Chondrocyte (in vitro differentiated cells): ENCODE data around the gene TMEM250. TPM values are rescaled to one million over a fixed set of nuclear protein-coding genes. Genes with fewer than 3 reads are reported as not detected.

Experiments
- DNase-seq: peaks from one replicate; pipeline ENCODE4 v3.0.0; 2021; ENCODE audit warnings: mixed read lengths, low spot score
- H3K27ac Mint-ChIP-seq: one replicate; pipeline ENCODE4 v1.8.0; 2021; ENCODE audit warnings: mild to moderate bottlenecking, moderate library complexity, mixed read lengths; ENCODE audit not compliant: unreplicated experiment
- H3K27me3 Mint-ChIP-seq: 2 replicates; pipeline ENCODE4 v1.8.0; 2021; ENCODE audit warnings: low read depth, mixed read lengths
- H3K36me3 Mint-ChIP-seq: 2 replicates; pipeline ENCODE4 v1.8.0; 2021; ENCODE audit warnings: low read depth, mixed read lengths
- H3K4me1 Mint-ChIP-seq: 2 replicates; pipeline ENCODE4 v1.8.0; 2021; ENCODE audit warnings: low read depth, mild to moderate bottlenecking, mixed read lengths
- H3K4me3 Mint-ChIP-seq: one replicate; pipeline ENCODE4 v1.8.0; 2021; ENCODE audit warnings: mild to moderate bottlenecking, moderate library complexity, mixed read lengths; ENCODE audit not compliant: unreplicated experiment
- H3K9me3 Mint-ChIP-seq: 2 replicates; pipeline ENCODE4 v1.8.0; 2021; ENCODE audit warnings: low read depth, mixed read lengths
- CTCF ChIP-seq: fragments of 200-600 bp; sonication (generic); IDR thresholded peaks from 2 replicates; pipeline ENCODE4 v1.5.0; 2021; ENCODE audit warnings: antibody characterized with exemption, mild to moderate bottlenecking, moderate library complexity
- total RNA-seq: library from RNA; stranded (reverse); gene quantifications from 3 replicates; pipeline ENCODE4 v1.2.1, GENCODE V29; 2021

TMEM250 gene
- total RNA-seq, 1 donor from 2014 or later = 37.3 TPM

GRCh38 chr9:136133191-136133958 lies 14.7 kb upstream of the TMEM250 start:
- DNase-seq = no peak
- peaks cover 48% of the 10 kb centered on the region for H3K27me3 Mint-ChIP-seq
- H3K4me1 Mint-ChIP-seq = peaks cover 6% of the 10 kb centered on the region
- H3K4me3 Mint-ChIP-seq = peak overlapping the region; percentile 64
- H3K36me3 Mint-ChIP-seq = no peaks in the 10 kb centered on the region
- H3K9me3 Mint-ChIP-seq = no peaks in the 10 kb centered on the region
- TF ChIP-seq CTCF = peak; percentile 82
- no peak overlapping the region for H3K27ac Mint-ChIP-seq

- no peak overlapping the region for H3K4me3 Mint-ChIP-seq
- H3K4me1 Mint-ChIP-seq = peaks cover 6% of the 10 kb centered on the region
- peaks cover 49% of the 10 kb centered on the region for H3K27me3 Mint-ChIP-seq
- H3K9me3 Mint-ChIP-seq = no peaks in the 10 kb centered on the region
- no peak for TF ChIP-seq CTCF
- no peaks in the 10 kb centered on the region for H3K36me3 Mint-ChIP-seq
- no peak for DNase-seq
- no peak overlapping the region for H3K27ac Mint-ChIP-seq
Observed at GRCh38 chr9:136132512-136133050, 13.9 kb upstream of the TMEM250 start.

- Mint-ChIP-seq H3K9me3 (no peaks in the 10 kb centered on the region), H3K4me1 (peaks cover 6% of the 10 kb centered on the region), H3K27ac (no peak overlapping the region), H3K36me3 (no peaks in the 10 kb centered on the region), H3K27me3 (peaks cover 45% of the 10 kb centered on the region), H3K4me3 (no peak overlapping the region)
- DNase-seq = no peak
- TF ChIP-seq CTCF = no peak
Observed at GRCh38 chr9:136131629-136132511, 13.2 kb upstream of the TMEM250 start.

GRCh38 chr9:136129176-136129575 lies 10.5 kb upstream of the TMEM250 start:
- no peak for DNase-seq
- no peak overlapping the region for H3K27ac Mint-ChIP-seq
- H3K4me3 Mint-ChIP-seq = no peak overlapping the region
- no peak for TF ChIP-seq CTCF
- peaks cover 6% of the 10 kb centered on the region for H3K4me1 Mint-ChIP-seq
- no peaks in the 10 kb centered on the region for H3K9me3 Mint-ChIP-seq
- peaks cover 28% of the 10 kb centered on the region for H3K27me3 Mint-ChIP-seq
- peaks cover 2% of the 10 kb centered on the region for H3K36me3 Mint-ChIP-seq

- no peak for TF ChIP-seq CTCF
- Mint-ChIP-seq H3K27ac (no peak overlapping the region), H3K4me3 (no peak overlapping the region), H3K36me3 (peaks cover 2% of the 10 kb centered on the region), H3K4me1 (peaks cover under 1% of the 10 kb centered on the region), H3K27me3 (peaks cover 28% of the 10 kb centered on the region), H3K9me3 (no peaks in the 10 kb centered on the region)
- DNase-seq = no peak
Observed at GRCh38 chr9:136128436-136128835, 9.8 kb upstream of the TMEM250 start.
